GM12801 (cell line): Measurements from ENCODE around the gene GJD2.

Source experiments
- CTCF ChIP-seq: IDR thresholded peaks from one replicate; pipeline ENCODE4 v1.5.1; 2011; ENCODE audit warnings: control low read depth; ENCODE audit not compliant: insufficient read length; ENCODE audit errors: extremely low read depth

The GJD2 gene

GRCh38 chr15:34717729-34718128 is 37.1 kb downstream of the GJD2 start:
- no peak for TF ChIP-seq CTCF

GRCh38 chr15:34716111-34716510 is 38.7 kb downstream of the GJD2 start:
- no peak for TF ChIP-seq CTCF

GRCh38 chr15:34714476-34715121 is 40.2 kb downstream of the GJD2 start:
- TF ChIP-seq CTCF = no peak

- TF ChIP-seq CTCF = no peak
Measured at GRCh38 chr15:34713635-34714034, 41.2 kb downstream of the GJD2 start.

- no peak for TF ChIP-seq CTCF
Measured at GRCh38 chr15:34709866-34710265, 44.9 kb downstream of the GJD2 start.

- no peak for TF ChIP-seq CTCF
Measured at GRCh38 chr15:34708422-34708821, 46.4 kb downstream of the GJD2 start.

GRCh38 chr15:34701536-34701935 is 53.3 kb downstream of the GJD2 start:
- TF ChIP-seq CTCF = no peak
